Measurements from ENCODE around the gene RHBDL3. TPM values are rescaled to one million over a fixed set of nuclear protein-coding genes. Genes with fewer than 3 reads are reported as not detected.
"Not testable (repeated sequence)": the region's sequence is repeated elsewhere in the genome, so short reads cannot be mapped to it uniquely, and the experiment has no call there.

Gene RHBDL3
- total RNA-seq, 1 experiment from 2014 or later: not detected

DNA sequence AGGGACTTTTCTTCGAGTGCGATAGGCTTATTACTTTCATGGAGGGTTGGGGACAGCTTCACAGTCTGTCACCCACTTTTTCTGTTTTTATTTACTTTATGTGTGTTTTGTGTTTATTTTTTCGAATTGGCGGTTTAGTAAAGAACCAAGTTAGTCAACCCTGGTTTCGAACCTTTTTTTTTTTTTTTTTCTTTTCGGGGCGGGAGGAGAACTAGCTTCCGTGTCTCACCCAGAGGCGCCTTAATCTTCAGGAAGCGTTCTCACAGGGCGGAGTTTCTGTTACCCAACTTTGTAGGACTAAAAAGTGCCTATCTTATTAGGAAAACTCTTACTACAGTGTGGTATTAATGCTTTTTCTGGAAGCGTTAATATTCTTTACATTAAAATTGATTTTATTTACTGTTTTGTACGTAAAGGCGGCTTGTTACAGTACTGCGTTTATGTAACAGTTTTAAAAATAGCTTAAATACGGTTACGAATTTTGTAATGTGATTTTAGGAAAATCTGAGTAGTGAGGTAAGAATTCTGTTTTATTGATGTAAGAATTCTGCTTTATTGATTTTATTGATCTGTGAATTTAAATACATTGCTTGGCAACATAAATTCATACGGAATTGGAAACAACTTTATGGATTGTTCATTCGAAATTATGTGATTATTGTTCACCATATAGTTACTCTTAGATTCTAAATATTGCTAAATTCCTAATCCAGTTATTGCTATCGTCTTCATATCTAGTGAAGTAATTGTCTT is 85.2 kb downstream of the RHBDL3 start:
- Histone ChIP-seq H3K4me3 (ENCODE audit: low read length) (peak overlapping the region; percentile 99), H3K27ac (ENCODE audit: low read length) (peak overlapping the region; percentile 85), H3F3A (ENCODE audit: low read length, unreplicated experiment) (no peaks in the 10 kb centered on the region), H3K27me3 (ENCODE audit: low read length) (no peaks in the 10 kb centered on the region), H3K4me1 (ENCODE audit: insufficient read depth, low read length) (peaks cover 12% of the 10 kb centered on the region; the same call in 1 of the 2 replicates), H4K20me1 (ENCODE audit: low read length) (peaks cover 46% of the 10 kb centered on the region), H2AFZ (ENCODE audit: low read length) (no peak overlapping the region; the same call in 1 of the 2 replicates), H3K9me3 (ENCODE audit: low read length) (no peaks in the 10 kb centered on the region), H3K36me3 (ENCODE audit: low read depth, low read length) (peaks cover 29% of the 10 kb centered on the region), H3K4me2 (ENCODE audit: low read length) (peak overlapping the region; percentile 87), H3K79me2 (ENCODE audit: low read length) (peaks cover 69% of the 10 kb centered on the region), H3K9me2 (replicated peaks; ENCODE audit: low read length) (no peaks in the 10 kb centered on the region), H3K9ac (ENCODE audit: low read length) (peak overlapping the region; percentile 100)
- no TSS peak for BruUV-seq (replicated peaks)
- ChIA-PET POLR2A (ENCODE audit: unreplicated experiment) (interaction anchor here (0.6 kb wide), 1 partner anchor 21 kb away, joined by 3 read pairs; no protein-coding TSS in a partner anchor), CTCF (no interaction called here)
- DNase-seq (peak; percentile 38), ATAC-seq (no peak)
- intact Hi-C loops (cut with micrococcal nuclease): no loop called here
- no peak for TF ChIP-seq CTCF (conservative IDR thresholded peaks at IDR 0.05; ENCODE audit: low read depth, low read length)
- no peak for TF ChIP-seq EZH2 (IDR thresholded peaks at IDR 0.05; ENCODE audit: low read length, unreplicated experiment)
- no peak for TF ChIP-seq EZH2phosphoT487 (IDR thresholded peaks at IDR 0.05; ENCODE audit: borderline replicate concordance, low read length)

- Histone ChIP-seq H4K20me1 (ENCODE audit: low read length) (peaks cover 60% of the 10 kb centered on the region), H3K36me3 (ENCODE audit: low read depth, low read length) (peaks cover 43% of the 10 kb centered on the region), H3K4me1 (ENCODE audit: insufficient read depth, low read length) (peaks cover 12% of the 10 kb centered on the region; the same call in 1 of the 2 replicates), H3K4me2 (ENCODE audit: low read length) (peak overlapping the region; percentile 87), H3K79me2 (ENCODE audit: low read length) (peaks cover 85% of the 10 kb centered on the region), H3K4me3 (ENCODE audit: low read length) (peak overlapping the region; percentile 99)
- POLR2A ChIA-PET (ENCODE audit: unreplicated experiment); DNase-seq; H3K27me3 ChIP-seq (ENCODE audit: low read length); H3K9me2 ChIP-seq (replicated peaks; ENCODE audit: low read length); H3K9ac ChIP-seq (ENCODE audit: low read length); H3K9me3 ChIP-seq (ENCODE audit: low read length); intact Hi-C loops (cut with micrococcal nuclease); H3K27ac ChIP-seq (ENCODE audit: low read length); H3F3A ChIP-seq (ENCODE audit: low read length, unreplicated experiment); H2AFZ ChIP-seq (ENCODE audit: low read length); ATAC-seq; CTCF ChIA-PET; BruUV-seq (replicated peaks): not testable (repeated sequence)
Measured at GRCh38 chr17:32352734-32353133, 87.1 kb downstream of the RHBDL3 start.

DNA sequence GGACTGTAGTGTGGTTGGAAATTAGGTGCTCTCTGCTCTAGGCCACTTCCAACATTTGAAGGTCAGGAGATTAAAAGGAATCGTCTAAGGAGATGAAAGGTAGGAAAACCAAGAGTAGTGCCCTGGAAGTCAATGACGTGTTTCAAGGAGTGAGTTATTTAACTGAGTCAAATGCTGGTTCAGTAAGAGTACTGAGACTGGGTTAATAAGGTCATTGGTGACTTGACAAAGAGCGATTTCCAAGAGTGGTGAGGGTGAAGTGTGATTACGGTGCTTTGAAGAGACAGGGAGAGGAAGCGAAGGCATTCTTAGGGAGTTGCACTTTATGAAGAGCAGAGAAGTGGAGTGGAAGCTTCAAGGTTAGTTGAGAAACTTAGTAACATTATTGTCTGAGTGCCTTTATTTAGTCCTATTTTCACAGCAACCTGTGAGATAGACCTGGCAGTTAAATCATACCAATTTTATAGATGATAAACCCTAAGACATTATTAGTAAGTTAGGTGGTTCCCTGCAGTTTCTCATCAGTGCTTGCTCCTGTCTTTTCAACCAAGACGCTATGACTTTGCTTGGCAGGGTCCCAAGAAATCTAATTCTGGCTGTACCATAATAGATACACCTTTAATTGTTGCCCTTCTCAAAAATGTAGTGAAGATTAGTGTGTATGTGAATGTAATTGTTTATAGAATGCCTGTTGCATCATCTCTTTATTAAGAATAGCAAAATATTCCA is 90.2 kb downstream of the RHBDL3 start:
- Histone ChIP-seq H3F3A (ENCODE audit: low read length, unreplicated experiment) (no peaks in the 10 kb centered on the region), H4K20me1 (ENCODE audit: low read length) (peaks cover 63% of the 10 kb centered on the region), H3K36me3 (ENCODE audit: low read depth, low read length) (peaks cover 64% of the 10 kb centered on the region), H2AFZ (ENCODE audit: low read length) (no peak overlapping the region), H3K27me3 (ENCODE audit: low read length) (no peaks in the 10 kb centered on the region), H3K4me2 (ENCODE audit: low read length) (no peak overlapping the region), H3K9ac (ENCODE audit: low read length) (no peak overlapping the region), H3K9me3 (ENCODE audit: low read length) (no peaks in the 10 kb centered on the region), H3K4me1 (ENCODE audit: insufficient read depth, low read length) (peaks cover 12% of the 10 kb centered on the region; the same call in 1 of the 2 replicates), H3K4me3 (ENCODE audit: low read length) (no peak overlapping the region), H3K79me2 (ENCODE audit: low read length) (peaks cover 91% of the 10 kb centered on the region), H3K9me2 (replicated peaks; ENCODE audit: low read length) (no peaks in the 10 kb centered on the region), H3K27ac (ENCODE audit: low read length) (no peak overlapping the region)
- DNase-seq: no peak
- BruUV-seq (replicated peaks): no TSS peak
- ATAC-seq: no peak
- CTCF ChIA-PET: no interaction called here
- TF ChIP-seq EZH2phosphoT487 (IDR thresholded peaks at IDR 0.05; ENCODE audit: borderline replicate concordance, low read length): no peak
- TF ChIP-seq EZH2 (IDR thresholded peaks at IDR 0.05; ENCODE audit: low read length, unreplicated experiment): no peak
- no peak for TF ChIP-seq CTCF (conservative IDR thresholded peaks at IDR 0.05; ENCODE audit: low read depth, low read length)
- intact Hi-C loops (cut with micrococcal nuclease): no loop called here
- POLR2A ChIA-PET (ENCODE audit: unreplicated experiment): no interaction called here
